Fibroblast of the aortic adventitia (primary cell): ENCODE data around the gene ROMO1. TPM values are rescaled to one million over a fixed set of nuclear protein-coding genes. Genes with fewer than 3 reads are reported as not detected.
"Not testable (repeated sequence)": the region's sequence is repeated elsewhere in the genome, so short reads cannot be mapped to it uniquely, and the experiment has no call there.

ENCODE experiments used
- DNase-seq: peaks from one replicate; pipeline ENCODE4 v3.0.0-alpha.2; 2010; ENCODE audit warnings: low read depth
- H3K4me3 ChIP-seq: 2 replicates; pipeline ENCODE4 v1.5.1; 2011; ENCODE audit warnings: low read depth, mild to moderate bottlenecking, control low read depth, low read length, moderate library complexity
- total RNA-seq: library from RNA; depleted of rRNA; stranded (reverse); fragments of >200 nt; gene quantifications from 2 replicates; pipeline ENCODE4 v1.2.3, GENCODE V29; 2012; ENCODE audit warnings: low replicate concordance
- TF ChIP-seq, protein P1 (sequence below): IDR thresholded peaks from 2 replicates; pipeline ENCODE4 v1.5.1; 2011; ENCODE audit warnings: mild to moderate bottlenecking, low read length, control low read depth, inconsistent platforms; ENCODE audit not compliant: insufficient read depth

The ROMO1 gene
- total RNA-seq, 1 donor, result 164 TPM

DNA sequence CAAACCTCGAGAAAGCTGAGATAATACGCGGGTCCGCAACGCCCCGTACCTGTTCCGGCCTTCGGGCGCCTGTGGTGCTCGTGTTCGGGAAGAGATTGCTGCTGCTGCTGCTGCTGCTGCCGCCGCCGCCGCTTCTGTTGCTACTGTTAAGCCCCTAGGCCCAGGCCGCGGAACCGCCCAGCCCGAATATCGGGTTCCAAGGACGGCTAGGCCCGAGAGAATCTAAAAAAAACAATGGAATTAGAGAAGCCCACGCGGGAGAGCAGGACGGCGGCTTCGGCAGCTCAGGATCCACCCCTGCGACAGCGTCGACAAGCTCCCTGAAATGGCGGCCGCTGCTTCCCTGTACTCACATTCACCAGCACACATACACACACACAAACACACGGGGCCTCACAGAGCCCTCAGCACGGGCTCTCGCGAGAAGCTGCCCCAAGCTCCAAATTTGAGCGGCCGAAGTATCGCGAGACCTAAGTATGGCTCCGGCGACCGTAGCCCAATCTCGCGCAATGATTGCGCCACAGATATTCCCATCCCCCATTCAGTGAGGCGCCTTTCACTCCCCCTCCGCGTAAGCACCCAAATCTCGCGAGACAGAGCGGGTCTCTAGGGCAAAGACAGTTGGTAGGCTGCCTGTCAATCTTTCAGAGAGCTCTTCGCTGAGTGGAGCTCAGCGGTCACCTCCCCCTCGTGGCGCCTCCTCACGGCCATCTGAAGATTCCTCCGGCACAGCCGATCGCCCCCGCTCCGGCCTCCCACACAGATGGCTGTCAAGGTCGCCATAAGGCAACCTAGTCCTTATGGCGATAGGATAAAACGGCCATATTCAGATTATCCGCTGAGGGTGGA is 42.9 kb downstream of the ROMO1 start, which contains the start of gene RBM39:
RBM39 (minus strand) TSS at position 369 of the 849 bp plus-strand sequence. CDS start 1,386 bp downstream, outside the sequence.
- DNase-seq, result peak; percentile 100
- TF ChIP-seq, protein P1, sequence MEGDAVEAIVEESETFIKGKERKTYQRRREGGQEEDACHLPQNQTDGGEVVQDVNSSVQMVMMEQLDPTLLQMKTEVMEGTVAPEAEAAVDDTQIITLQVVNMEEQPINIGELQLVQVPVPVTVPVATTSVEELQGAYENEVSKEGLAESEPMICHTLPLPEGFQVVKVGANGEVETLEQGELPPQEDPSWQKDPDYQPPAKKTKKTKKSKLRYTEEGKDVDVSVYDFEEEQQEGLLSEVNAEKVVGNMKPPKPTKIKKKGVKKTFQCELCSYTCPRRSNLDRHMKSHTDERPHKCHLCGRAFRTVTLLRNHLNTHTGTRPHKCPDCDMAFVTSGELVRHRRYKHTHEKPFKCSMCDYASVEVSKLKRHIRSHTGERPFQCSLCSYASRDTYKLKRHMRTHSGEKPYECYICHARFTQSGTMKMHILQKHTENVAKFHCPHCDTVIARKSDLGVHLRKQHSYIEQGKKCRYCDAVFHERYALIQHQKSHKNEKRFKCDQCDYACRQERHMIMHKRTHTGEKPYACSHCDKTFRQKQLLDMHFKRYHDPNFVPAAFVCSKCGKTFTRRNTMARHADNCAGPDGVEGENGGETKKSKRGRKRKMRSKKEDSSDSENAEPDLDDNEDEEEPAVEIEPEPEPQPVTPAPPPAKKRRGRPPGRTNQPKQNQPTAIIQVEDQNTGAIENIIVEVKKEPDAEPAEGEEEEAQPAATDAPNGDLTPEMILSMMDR, result peak; percentile 58
- peak within 1 kb of the TSS; percentile 89 for H3K4me3 ChIP-seq

DNA sequence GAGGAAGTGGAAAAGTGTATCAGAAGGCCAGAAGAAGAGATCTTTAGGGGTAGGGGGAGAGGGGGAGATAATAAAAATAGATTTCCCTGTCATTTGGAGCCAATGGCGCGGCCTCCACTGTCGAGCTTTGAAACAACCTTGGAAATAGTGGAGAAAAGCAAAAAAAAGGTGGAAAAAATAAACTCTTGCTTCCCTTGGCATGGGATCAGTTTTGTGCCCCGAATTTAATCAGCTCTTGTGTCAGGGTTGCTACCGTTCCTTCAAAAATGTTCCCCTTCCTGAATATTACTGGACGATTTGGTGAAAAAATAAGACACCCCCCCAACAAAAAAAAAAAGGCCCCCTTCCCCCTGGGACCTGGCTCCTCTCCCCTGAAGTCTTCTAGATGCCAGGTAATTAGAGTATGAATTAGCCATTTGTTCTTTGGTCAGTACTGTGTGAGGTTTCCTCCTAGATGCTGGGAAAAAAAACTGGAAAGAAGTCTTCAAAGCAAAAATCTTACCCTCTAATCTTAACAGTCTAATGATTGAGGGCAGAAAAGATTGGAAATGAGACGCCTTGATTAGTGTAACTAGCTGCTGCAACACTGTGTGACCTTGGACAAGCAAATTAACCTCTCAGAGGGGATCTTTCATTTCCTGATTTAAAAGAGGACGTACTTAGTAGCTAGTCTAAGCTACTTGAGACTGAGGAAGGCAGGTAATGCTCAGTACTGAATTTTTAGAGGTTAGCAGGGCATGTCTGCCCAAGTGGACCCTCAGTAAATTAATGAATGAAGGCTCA is 43.7 kb downstream of the ROMO1 start:
- TF ChIP-seq, protein P1, result no peak
- peak overlapping the region; percentile 66 for H3K4me3 ChIP-seq
- no peak for DNase-seq

DNA sequence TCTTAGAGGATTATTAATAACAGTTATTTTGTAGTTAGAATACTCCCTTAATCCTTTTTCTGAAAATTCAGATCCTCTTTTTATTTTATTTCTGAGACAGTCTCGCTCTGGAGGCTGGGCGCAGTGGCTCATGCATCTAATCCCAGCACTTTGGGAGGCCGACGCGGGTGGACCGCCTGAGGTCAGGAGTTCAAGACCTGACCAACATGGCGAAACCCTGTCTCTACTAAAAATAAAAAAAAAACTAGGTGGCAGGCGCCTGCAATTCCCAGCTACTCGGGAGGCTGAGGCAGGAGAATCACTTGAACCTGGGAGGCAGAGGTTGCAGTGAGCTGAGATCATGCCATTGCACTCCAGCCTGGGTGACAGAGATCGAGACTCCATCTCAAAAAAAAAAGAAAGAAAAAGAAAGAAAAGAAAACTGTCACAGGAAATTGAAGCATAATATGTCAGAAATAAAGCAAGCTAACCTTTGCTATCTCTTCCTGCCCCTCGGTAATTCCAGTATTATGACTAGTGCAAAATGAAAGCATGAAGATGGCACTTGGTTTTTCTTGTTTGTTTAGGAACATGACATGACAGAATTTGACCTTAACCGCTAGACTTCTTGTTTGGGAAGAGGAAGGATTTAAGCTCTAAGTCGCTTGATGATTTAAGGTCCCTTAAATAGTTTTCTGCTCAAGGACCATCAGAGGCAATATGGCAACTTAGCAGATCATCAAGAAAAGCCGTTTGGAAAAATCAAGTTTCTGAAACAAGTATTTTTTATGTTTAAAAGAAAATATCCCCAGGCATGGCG is 44.7 kb downstream of the ROMO1 start:
- no peak for DNase-seq
- TF ChIP-seq, protein P1, result no peak
- no peak overlapping the region for H3K4me3 ChIP-seq

DNA sequence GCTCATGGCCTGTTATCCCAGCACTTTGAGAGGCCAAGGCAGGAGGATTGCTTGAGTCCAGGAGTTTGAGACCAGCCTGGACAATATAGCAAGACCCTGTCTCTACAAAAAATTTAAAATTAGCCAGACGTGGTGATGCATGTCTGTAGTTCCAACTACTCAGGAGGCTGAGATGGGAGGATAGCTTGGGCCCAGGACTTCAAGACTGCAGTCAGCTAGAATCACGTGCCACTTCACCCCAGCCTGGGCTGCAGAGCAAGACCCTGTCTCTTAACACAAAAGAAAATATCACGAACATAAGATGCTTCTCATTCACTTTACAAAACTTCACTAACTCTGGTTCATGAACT is 45.3 kb downstream of the ROMO1 start:
- not testable (repeated sequence) for H3K4me3 ChIP-seq, DNase-seq

Other genes with a start within 250 kb of the ROMO1 start
- 22.0 and 66.7 TPM in 2 replicates for gene CEP250, start 243.8 kb upstream of the ROMO1 start, total RNA-seq
- gene C20orf173, start 169.8 kb upstream of the ROMO1 start, total RNA-seq, result not detected in 2 replicates
- gene ERGIC3, start 157.3 kb upstream of the ROMO1 start, total RNA-seq, result 331 and 368 TPM in 2 replicates
- 2.2 and 4.7 TPM in 2 replicates for gene SPAG4, start 83.6 kb upstream of the ROMO1 start, total RNA-seq
- 127 and 154 TPM in 2 replicates for gene CPNE1, start 34.5 kb upstream of the ROMO1 start, total RNA-seq
- gene RBM12, start 34.5 kb upstream of the ROMO1 start, total RNA-seq, result 49.0 and 65.4 TPM in 2 replicates
- gene NFS1, start 53 bp upstream of the ROMO1 start, total RNA-seq, result 5.3 and 19.9 TPM in 2 replicates
- 236 and 510 TPM in 2 replicates for gene RBM39, start 42.9 kb downstream of the ROMO1 start, total RNA-seq
- 28.5 and 30.9 TPM in 2 replicates for gene PHF20, start 72.6 kb downstream of the ROMO1 start, total RNA-seq